Keratinocyte (primary cell): Measurements from ENCODE around the gene SALL4.

Experiments
- CTCF ChIP-seq, 3 experiments: IDR thresholded peaks in 1 of 3; conservative IDR thresholded peaks in 1 of 3; optimal IDR thresholded peaks in 1 of 3; 2 replicates in 2 of 3; 3 replicates in 1 of 3; pipeline versions ENCODE3 to v1.5.1; 2011; ENCODE audit warnings: low read length in 3 of 3, mild to moderate bottlenecking in 3 of 3, moderate library complexity in 2 of 3, control low read depth in 1 of 3, inconsistent platforms in 1 of 3; ENCODE audit not compliant: insufficient read depth in 2 of 3; ENCODE audit errors: extremely low read depth in 1 of 3
- EZH2 ChIP-seq: IDR thresholded peaks from one replicate; pipeline ENCODE4 v1.6.1; 2012; ENCODE audit warnings: inconsistent platforms, mild to moderate bottlenecking, low read length, moderate library complexity

GRCh38 chr20:51766994-51767866 lies 35.1 kb downstream of the SALL4 start:
- TF ChIP-seq CTCF (optimal IDR thresholded peaks at IDR 0.05 in 1 of 3, IDR thresholded peaks at IDR 0.05 in 1 of 3, conservative IDR thresholded peaks at IDR 0.05 in 1 of 3; ENCODE audit: extremely low read depth in 1 of 3, insufficient read depth in 2 of 3, low read length in 3 of 3) (peak in 2 of 3 experiments; percentile 12 to 52), EZH2 (no peak)
